ENCODE measurements around the gene PCAT6. TPM values are rescaled to one million over a fixed set of nuclear protein-coding genes. Genes with fewer than 3 reads are reported as not detected.
A peak's percentile ranks its signal among the peaks of the same experiment; 100 is the strongest.

PCAT6 gene
- total and polyA plus RNA-seq, 7 experiments from 2014 or later: 0.70 to 1.5 (median 0.94) TPM; not detected in 3

DNA sequence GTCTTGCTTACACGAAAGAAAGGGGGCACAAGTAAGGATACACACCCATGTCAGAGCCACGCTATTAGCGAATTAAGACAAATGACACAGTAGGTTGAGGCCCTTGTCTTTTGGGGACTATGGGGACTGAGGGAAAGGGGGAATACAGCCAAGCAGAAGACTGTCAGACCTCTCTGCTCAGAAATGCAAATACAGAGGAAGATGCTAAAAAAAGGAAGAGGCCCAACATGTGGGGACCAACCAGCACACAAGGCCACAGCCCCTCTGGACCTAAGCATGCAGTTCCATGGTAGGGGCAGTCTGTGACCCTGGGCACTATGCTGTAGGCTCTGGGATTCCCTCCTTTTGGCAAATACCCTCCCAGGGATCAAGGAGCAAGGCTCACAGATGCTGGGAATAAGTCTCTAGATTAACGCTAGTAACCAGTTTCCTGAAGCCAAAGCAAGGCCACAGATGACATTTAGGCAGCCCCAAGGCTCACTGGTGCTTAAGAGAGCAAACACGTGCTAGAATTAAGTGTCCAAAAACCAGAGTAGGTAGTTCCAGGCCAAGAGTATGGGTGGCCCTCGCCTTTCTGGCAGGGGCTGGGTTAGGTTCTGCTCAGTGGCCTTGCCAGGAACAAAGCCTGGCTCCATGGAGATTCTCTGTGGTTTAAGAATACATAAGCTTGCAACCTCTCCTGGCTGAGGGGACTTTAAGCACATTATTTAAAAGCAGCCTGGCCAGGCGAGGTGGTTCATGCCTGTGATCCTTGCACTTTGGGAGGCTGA is 40.0 kb downstream of the PCAT6 start:
- no peaks in the 10 kb centered on the region for H3K9me3 Mint-ChIP-seq
- Histone ChIP-seq H3K36me3 (ENCODE audit: control insufficient read depth in 2 of 3, insufficient read depth in 3 of 3, low read length in 3 of 3) (no peaks in the 10 kb centered on the region), H3K4me3 (ENCODE audit: low read length) (no peak overlapping the region), H3K9me3 (ENCODE audit: control insufficient read depth in 2 of 3, low read length in 3 of 3) (no peaks in the 10 kb centered on the region), H3K27ac (ENCODE audit: low read depth, low read length) (no peak overlapping the region), H3K4me1 (ENCODE audit: control insufficient read depth in 2 of 2, insufficient read depth in 2 of 2, low read length in 2 of 2) (no peaks in the 10 kb centered on the region), H3K27me3 (ENCODE audit: control insufficient read depth in 2 of 2, insufficient read depth in 2 of 2, low read length in 2 of 2) (no peaks in the 10 kb centered on the region)
- ChIA-PET CTCF (interaction anchor here (1.0 kb wide), 1 partner anchor 11 kb away, joined by 3 read pairs; no protein-coding TSS in a partner anchor), POLR2A (no interaction called here)
- no peak for DNase-seq
- no peaks in the 10 kb centered on the region for H3K36me3 Mint-ChIP-seq
- intact Hi-C loops (cut with micrococcal nuclease): no loop called here
- ATAC-seq: no peak
- H3K27ac Mint-ChIP-seq: no peak overlapping the region
- peaks cover 0 to 33% (median 0%) of the 10 kb centered on the region in 7 donors for H3K4me1 Mint-ChIP-seq
- no peak overlapping the region for H3K4me3 Mint-ChIP-seq
- peaks cover 0 to 4% (median 0%) of the 10 kb centered on the region in 5 donors for H3K27me3 Mint-ChIP-seq

GRCh38 chr1:202852163-202852904 is 41.6 kb downstream of the PCAT6 start:
- Histone ChIP-seq H3K4me1 (ENCODE audit: control insufficient read depth in 2 of 2, insufficient read depth in 2 of 2, low read length in 2 of 2) (no peaks in the 10 kb centered on the region), H3K36me3 (ENCODE audit: control insufficient read depth in 2 of 3, insufficient read depth in 3 of 3, low read length in 3 of 3) (no peaks in the 10 kb centered on the region), H3K27ac (ENCODE audit: low read depth, low read length) (no peak overlapping the region), H3K27me3 (ENCODE audit: control insufficient read depth in 2 of 2, insufficient read depth in 2 of 2, low read length in 2 of 2) (no peaks in the 10 kb centered on the region), H3K9me3 (ENCODE audit: control insufficient read depth in 2 of 3, low read length in 3 of 3) (no peaks in the 10 kb centered on the region), H3K4me3 (ENCODE audit: low read length) (no peak overlapping the region)
- CTCF ChIA-PET: no interaction called here
- H3K9me3 Mint-ChIP-seq: no peaks in the 10 kb centered on the region
- H3K4me3 Mint-ChIP-seq: no peak overlapping the region
- H3K4me1 Mint-ChIP-seq: peaks cover 0 to 27% (median 0%) of the 10 kb centered on the region in 7 donors
- H3K27me3 Mint-ChIP-seq: no peaks in the 10 kb centered on the region
- POLR2A ChIA-PET: no interaction called here
- ATAC-seq (peak; percentile 70), DNase-seq (peak in 3 of 9 donors; percentile 20 to 43 (median 25))
- intact Hi-C loops (cut with micrococcal nuclease): loop anchor here in 1 of 2 donors (1.0 kb wide), 2 partner anchors 41 to 102 kb away; no protein-coding TSS in a partner anchor
- H3K27ac Mint-ChIP-seq: peak overlapping the region in 2 of 9 donors; percentile 14 to 53
- H3K36me3 Mint-ChIP-seq: no peaks in the 10 kb centered on the region

DNA sequence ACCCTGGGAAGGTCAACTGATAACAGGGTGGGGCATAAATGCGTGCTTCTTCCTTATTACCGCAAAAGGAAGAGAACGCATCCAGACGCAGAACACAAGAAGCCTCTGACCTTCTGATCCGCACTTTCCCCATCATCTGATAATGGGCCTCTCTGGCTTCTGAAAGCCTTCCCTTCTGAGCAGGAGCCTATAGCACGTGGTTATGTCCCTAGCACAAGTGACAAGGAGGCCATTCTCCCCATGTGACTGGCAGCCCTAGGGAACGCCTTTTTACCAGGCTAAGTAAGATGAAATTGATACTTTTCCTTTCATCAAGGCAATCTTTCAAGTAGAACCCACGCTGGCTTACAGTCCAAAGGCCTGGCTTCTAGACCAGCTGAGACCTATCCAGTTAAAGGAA is 44.0 kb downstream of the PCAT6 start:
- no peaks in the 10 kb centered on the region for H3K36me3 ChIP-seq (ENCODE audit: control insufficient read depth in 2 of 3, insufficient read depth in 3 of 3, low read length in 3 of 3)
- ChIA-PET POLR2A (no interaction called here), CTCF (no interaction called here)
- no peaks in the 10 kb centered on the region for H3K9me3 ChIP-seq (ENCODE audit: control insufficient read depth in 2 of 3, low read length in 3 of 3)
- Mint-ChIP-seq H3K4me1 (peaks cover 0 to 17% (median 0%) of the 10 kb centered on the region in 7 donors), H3K4me3 (no peak overlapping the region), H3K27ac (no peak overlapping the region), H3K36me3 (no peaks in the 10 kb centered on the region), H3K9me3 (no peaks in the 10 kb centered on the region), H3K27me3 (peaks cover 0 to 11% (median 4%) of the 10 kb centered on the region in 5 donors)
- ATAC-seq (no peak), DNase-seq (no peak)
- H3K27ac ChIP-seq (ENCODE audit: low read depth, low read length): no peak overlapping the region
- no peak overlapping the region for H3K4me3 ChIP-seq (ENCODE audit: low read length)
- H3K27me3 ChIP-seq (ENCODE audit: control insufficient read depth in 2 of 2, insufficient read depth in 2 of 2, low read length in 2 of 2): no peaks in the 10 kb centered on the region
- H3K4me1 ChIP-seq (ENCODE audit: control insufficient read depth in 2 of 2, insufficient read depth in 2 of 2, low read length in 2 of 2): no peaks in the 10 kb centered on the region
- intact Hi-C loops (cut with micrococcal nuclease): no loop called here

DNA sequence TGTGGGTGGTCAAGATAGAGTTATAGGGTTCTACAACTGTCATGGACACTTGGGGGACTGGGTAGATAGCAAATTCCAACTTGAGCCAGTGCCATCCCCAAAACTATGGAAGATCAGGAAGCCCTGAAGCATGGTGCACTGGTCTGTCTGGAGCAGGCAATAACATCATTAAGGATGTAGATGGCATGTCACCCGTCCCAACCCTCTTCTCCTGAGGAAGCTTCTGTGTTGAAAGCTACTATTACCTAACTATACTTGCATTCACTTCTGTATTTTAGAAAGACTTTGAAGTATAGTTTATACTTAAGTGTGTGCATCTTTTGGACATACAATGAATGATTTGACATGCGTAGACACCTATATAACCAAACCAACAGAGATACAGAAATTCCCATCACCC is 45.3 kb downstream of the PCAT6 start:
- no peak overlapping the region for H3K27ac ChIP-seq (ENCODE audit: low read depth, low read length)
- ATAC-seq: no peak
- peaks cover 0 to 5% of the 10 kb centered on the region in 2 donors for H3K27me3 ChIP-seq (ENCODE audit: control insufficient read depth in 2 of 2, insufficient read depth in 2 of 2, low read length in 2 of 2)
- no peak overlapping the region for H3K4me3 ChIP-seq (ENCODE audit: low read length)
- intact Hi-C loops (cut with micrococcal nuclease): no loop called here
- H3K36me3 Mint-ChIP-seq: no peaks in the 10 kb centered on the region
- peaks cover 0 to 22% (median 10%) of the 10 kb centered on the region in 5 donors for H3K27me3 Mint-ChIP-seq
- no peak for DNase-seq
- POLR2A ChIA-PET: no interaction called here
- H3K9me3 ChIP-seq (ENCODE audit: control insufficient read depth in 2 of 3, low read length in 3 of 3): no peaks in the 10 kb centered on the region
- H3K4me1 Mint-ChIP-seq: peaks cover 0 to 18% (median 0%) of the 10 kb centered on the region in 7 donors
- CTCF ChIA-PET: no interaction called here
- H3K4me3 Mint-ChIP-seq: no peak overlapping the region
- no peaks in the 10 kb centered on the region for H3K4me1 ChIP-seq (ENCODE audit: control insufficient read depth in 2 of 2, insufficient read depth in 2 of 2, low read length in 2 of 2)
- H3K9me3 Mint-ChIP-seq: peaks cover 0 to 2% (median 0%) of the 10 kb centered on the region in 11 donors
- H3K36me3 ChIP-seq (ENCODE audit: control insufficient read depth in 2 of 3, insufficient read depth in 3 of 3, low read length in 3 of 3): no peaks in the 10 kb centered on the region
- H3K27ac Mint-ChIP-seq: no peak overlapping the region

- H3K4me1 ChIP-seq (ENCODE audit: control insufficient read depth in 2 of 2, insufficient read depth in 2 of 2, low read length in 2 of 2): peaks cover 0 to 8% of the 10 kb centered on the region in 2 donors
- H3K4me3 ChIP-seq (ENCODE audit: low read length): no peak overlapping the region
- ChIA-PET CTCF (no interaction called here), POLR2A (no interaction called here)
- Mint-ChIP-seq H3K4me3 (no peak overlapping the region), H3K4me1 (peaks cover 7 to 20% (median 10%) of the 10 kb centered on the region in 7 donors), H3K9me3 (peaks cover 0 to 2% (median 0%) of the 10 kb centered on the region in 11 donors), H3K27me3 (peaks cover 9 to 33% (median 22%) of the 10 kb centered on the region in 5 donors), H3K27ac (no peak overlapping the region), H3K36me3 (no peaks in the 10 kb centered on the region)
- intact Hi-C loops (cut with micrococcal nuclease): no loop called here
- H3K9me3 ChIP-seq (ENCODE audit: control insufficient read depth in 2 of 3, low read length in 3 of 3): no peaks in the 10 kb centered on the region
- no peak for ATAC-seq
- peaks cover 0 to 15% of the 10 kb centered on the region in 2 donors for H3K27me3 ChIP-seq (ENCODE audit: control insufficient read depth in 2 of 2, insufficient read depth in 2 of 2, low read length in 2 of 2)
- no peak overlapping the region for H3K27ac ChIP-seq (ENCODE audit: low read depth, low read length)
- DNase-seq: no peak
- H3K36me3 ChIP-seq (ENCODE audit: control insufficient read depth in 2 of 3, insufficient read depth in 3 of 3, low read length in 3 of 3): no peaks in the 10 kb centered on the region
These were observed 46.4 kb downstream of the PCAT6 start for GRCh38 chr1:202857136-202857610.

DNA sequence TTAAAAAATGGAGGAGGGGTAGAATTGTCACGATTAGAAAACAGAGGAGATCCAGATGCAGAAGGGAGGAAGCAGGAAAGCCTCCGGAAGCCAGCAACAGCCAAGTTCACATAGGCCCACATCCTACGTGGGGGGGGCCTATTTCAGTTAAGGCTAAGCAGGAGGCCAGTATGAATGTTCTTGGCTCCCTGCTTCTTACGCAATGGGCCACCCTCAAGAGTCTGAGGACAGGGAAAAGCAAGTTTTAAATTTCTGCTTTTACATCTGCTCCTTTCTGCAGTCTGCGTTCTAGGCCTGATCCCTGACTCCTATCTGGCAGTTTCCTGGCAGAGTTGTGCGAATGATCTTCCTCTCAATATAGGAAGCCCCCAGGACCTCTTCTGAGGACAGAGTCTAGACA is 47.6 kb downstream of the PCAT6 start:
- POLR2A ChIA-PET: no interaction called here
- intact Hi-C loops (cut with micrococcal nuclease): no loop called here
- CTCF ChIA-PET: interaction anchor here (0.7 kb wide), 1 partner anchor 486 kb away, joined by 4 read pairs; no protein-coding TSS in a partner anchor

More for the DNA sequence above, 47.6 kb downstream of the PCAT6 start:
- Histone ChIP-seq H3K4me1 (ENCODE audit: control insufficient read depth in 2 of 2, insufficient read depth in 2 of 2, low read length in 2 of 2) (peaks cover 0 to 8% of the 10 kb centered on the region in 2 donors), H3K9me3 (ENCODE audit: control insufficient read depth in 2 of 3, low read length in 3 of 3) (no peaks in the 10 kb centered on the region), H3K27me3 (ENCODE audit: control insufficient read depth in 2 of 2, insufficient read depth in 2 of 2, low read length in 2 of 2) (peaks cover 0 to 16% of the 10 kb centered on the region in 2 donors), H3K27ac (ENCODE audit: low read depth, low read length) (no peak overlapping the region), H3K36me3 (ENCODE audit: control insufficient read depth in 2 of 3, insufficient read depth in 3 of 3, low read length in 3 of 3) (no peaks in the 10 kb centered on the region), H3K4me3 (ENCODE audit: low read length) (no peak overlapping the region)
- H3K27ac Mint-ChIP-seq: no peak overlapping the region
- H3K9me3 Mint-ChIP-seq: peaks cover 0 to 2% (median 0%) of the 10 kb centered on the region in 11 donors
- H3K4me1 Mint-ChIP-seq: peaks cover 8 to 18% (median 12%) of the 10 kb centered on the region in 7 donors
- DNase-seq: no peak
- no peaks in the 10 kb centered on the region for H3K36me3 Mint-ChIP-seq
- H3K4me3 Mint-ChIP-seq: no peak overlapping the region
- H3K27me3 Mint-ChIP-seq: peaks cover 9 to 45% (median 31%) of the 10 kb centered on the region in 5 donors
- ATAC-seq: no peak
